Measurements from ENCODE around the gene MAP3K20. TPM values are rescaled to one million over a fixed set of nuclear protein-coding genes. Genes with fewer than 3 reads are reported as not detected.
"Not testable (repeated sequence)": the region's sequence is repeated elsewhere in the genome, so short reads cannot be mapped to it uniquely, and the experiment has no call there.

MAP3K20 gene
- total RNA-seq, 1 donor from 2014 or later = 33.7 TPM

GRCh38 chr2:173249661-173250641 is 174.3 kb downstream of the MAP3K20 start:
- Mint-ChIP-seq H3K4me1 (no peaks in the 10 kb centered on the region), H3K36me3 (peaks cover 2% of the 10 kb centered on the region), H3K4me3 (no peak overlapping the region), H3K27ac (no peak overlapping the region), H3K27me3 (ENCODE audit: low read depth) (no peaks in the 10 kb centered on the region), H3K9me3 (no peaks in the 10 kb centered on the region)
- TF ChIP-seq CTCF (IDR thresholded peaks at IDR 0.05; ENCODE audit: unreplicated experiment) = no peak
- no peak for DNase-seq (ENCODE audit: low spot score in 2 of 2, unreplicated experiment in 2 of 2)

GRCh38 chr2:173251225-173251624 is 175.6 kb downstream of the MAP3K20 start:
- Mint-ChIP-seq H3K4me1 (no peaks in the 10 kb centered on the region), H3K9me3 (no peaks in the 10 kb centered on the region), H3K27ac (no peak overlapping the region), H3K27me3 (ENCODE audit: low read depth) (no peaks in the 10 kb centered on the region), H3K4me3 (no peak overlapping the region), H3K36me3 (peaks cover 2% of the 10 kb centered on the region)
- DNase-seq (ENCODE audit: low spot score in 2 of 2, unreplicated experiment in 2 of 2) = no peak
- no peak for TF ChIP-seq CTCF (IDR thresholded peaks at IDR 0.05; ENCODE audit: unreplicated experiment)

GRCh38 chr2:173252581-173252980 is 176.9 kb downstream of the MAP3K20 start:
- no peak overlapping the region for H3K27ac Mint-ChIP-seq
- H3K4me1 Mint-ChIP-seq = no peaks in the 10 kb centered on the region
- TF ChIP-seq CTCF (IDR thresholded peaks at IDR 0.05; ENCODE audit: unreplicated experiment) = no peak
- no peaks in the 10 kb centered on the region for H3K9me3 Mint-ChIP-seq
- H3K27me3 Mint-ChIP-seq (ENCODE audit: low read depth) = no peaks in the 10 kb centered on the region
- DNase-seq (ENCODE audit: low spot score in 2 of 2, unreplicated experiment in 2 of 2) = no peak
- H3K4me3 Mint-ChIP-seq = no peak overlapping the region
- peaks cover 7% of the 10 kb centered on the region for H3K36me3 Mint-ChIP-seq

GRCh38 chr2:173254659-173255058 is 179.0 kb downstream of the MAP3K20 start:
- Mint-ChIP-seq H3K4me1 (no peaks in the 10 kb centered on the region), H3K27me3 (ENCODE audit: low read depth) (no peaks in the 10 kb centered on the region), H3K36me3 (peaks cover 20% of the 10 kb centered on the region), H3K4me3 (no peak overlapping the region), H3K27ac (no peak overlapping the region), H3K9me3 (no peaks in the 10 kb centered on the region)
- no peak for DNase-seq (ENCODE audit: low spot score in 2 of 2, unreplicated experiment in 2 of 2)
- no peak for TF ChIP-seq CTCF (IDR thresholded peaks at IDR 0.05; ENCODE audit: unreplicated experiment)

GRCh38 chr2:173258701-173259100 is 183.1 kb downstream of the MAP3K20 start:
- no peak overlapping the region for H3K4me3 Mint-ChIP-seq
- H3K9me3 Mint-ChIP-seq = no peaks in the 10 kb centered on the region
- H3K36me3 Mint-ChIP-seq = peaks cover 30% of the 10 kb centered on the region
- H3K4me1 Mint-ChIP-seq = no peaks in the 10 kb centered on the region
- TF ChIP-seq CTCF (IDR thresholded peaks at IDR 0.05; ENCODE audit: unreplicated experiment) = no peak
- no peaks in the 10 kb centered on the region for H3K27me3 Mint-ChIP-seq (ENCODE audit: low read depth)
- H3K27ac Mint-ChIP-seq = no peak overlapping the region
- DNase-seq (ENCODE audit: low spot score in 2 of 2, unreplicated experiment in 2 of 2) = no peak

- peaks cover 46% of the 10 kb centered on the region for H3K36me3 Mint-ChIP-seq
- H3K27me3 Mint-ChIP-seq (ENCODE audit: low read depth); H3K4me3 Mint-ChIP-seq; H3K4me1 Mint-ChIP-seq; DNase-seq (ENCODE audit: low spot score in 2 of 2, unreplicated experiment in 2 of 2); H3K27ac Mint-ChIP-seq; H3K9me3 Mint-ChIP-seq: not testable (repeated sequence)
Measured at GRCh38 chr2:173262356-173262755, 186.7 kb downstream of the MAP3K20 start.

All from mesothelial cell of epicardium (in vitro differentiated cells).